Inferior parietal cortex (tissue), 1 donor: Measurements from ENCODE around the gene ABL1.
"Not testable (repeated sequence)": the region's sequence is repeated elsewhere in the genome, so short reads cannot be mapped to it uniquely, and the experiment has no call there.

ENCODE experiments used
- DNase-seq: peaks from one replicate; pipeline ENCODE4 v3.0.0-alpha.2; 2016; ENCODE audit errors: extremely low spot score

The ABL1 gene

GRCh38 chr9:130825351-130825651, 9.8 kb upstream of the ABL1 start:
- no peak for DNase-seq

GRCh38 chr9:130825809-130826208, 9.2 kb upstream of the ABL1 start:
- DNase-seq, result no peak

- DNase-seq, result no peak
These were observed 5.3 kb upstream of the ABL1 start for GRCh38 chr9:130829762-130830161.

GRCh38 chr9:130830231-130830760, 4.8 kb upstream of the ABL1 start:
- no peak for DNase-seq

GRCh38 chr9:130831077-130831476, 4.0 kb upstream of the ABL1 start:
- DNase-seq, result no peak

- no peak for DNase-seq
These were observed 1.7 kb upstream of the ABL1 start for GRCh38 chr9:130833031-130833990.

GRCh38 chr9:130835441-130836298, 616 bp downstream of the ABL1 start:
- peak; percentile 47 for DNase-seq

GRCh38 chr9:130837002-130837511, 2.0 kb downstream of the ABL1 start:
- DNase-seq, result peak; percentile 71

- DNase-seq, result no peak
These were observed 2.6 kb downstream of the ABL1 start for GRCh38 chr9:130837643-130838042.

GRCh38 chr9:130839132-130840111, 4.4 kb downstream of the ABL1 start:
- no peak for DNase-seq

- no peak for DNase-seq
These were observed 7.5 kb downstream of the ABL1 start for GRCh38 chr9:130842545-130842944.

- DNase-seq, result no peak
These were observed 8.2 kb downstream of the ABL1 start for GRCh38 chr9:130843049-130843908.

GRCh38 chr9:130844044-130844451, 9.0 kb downstream of the ABL1 start:
- no peak for DNase-seq

GRCh38 chr9:130845254-130845653, 10.2 kb downstream of the ABL1 start:
- no peak for DNase-seq

GRCh38 chr9:130845901-130846481, 10.9 kb downstream of the ABL1 start:
- DNase-seq, result peak; percentile 61

- peak; percentile 55 for DNase-seq
These were observed 11.6 kb downstream of the ABL1 start for GRCh38 chr9:130846487-130847305.

GRCh38 chr9:130847306-130848217, 12.5 kb downstream of the ABL1 start:
- DNase-seq, result peak; percentile 38

- not testable (repeated sequence) for DNase-seq
These were observed 13.5 kb downstream of the ABL1 start for GRCh38 chr9:130848514-130848913.
